IPS DF 6.9 (cell line): ENCODE measurements around the gene CREBBP.

Experiments
- DNase-seq: peaks from one replicate; pipeline ENCODE4 v3.0.0-alpha.2; 2013; ENCODE audit warnings: low read depth, low spot score
- H3K27ac ChIP-seq: one replicate; pipeline ENCODE4 v1.5.1; 2013; ENCODE audit warnings: low read length, control low read depth
- H3K27me3 ChIP-seq: 2 replicates; pipeline ENCODE4 v1.6.1; 2013; ENCODE audit warnings: mild to moderate bottlenecking, low read length; ENCODE audit not compliant: control insufficient read depth, insufficient read depth
- H3K36me3 ChIP-seq: 2 replicates; pipeline ENCODE4 v1.6.1; 2013; ENCODE audit warnings: low read length; ENCODE audit not compliant: control insufficient read depth, insufficient read depth
- H3K4me1 ChIP-seq: 2 replicates; pipeline ENCODE4 v1.6.1; 2013; ENCODE audit warnings: low read length; ENCODE audit not compliant: control insufficient read depth, insufficient read depth
- H3K4me3 ChIP-seq: 2 replicates; pipeline ENCODE4 v1.5.1; 2013; ENCODE audit warnings: mild to moderate bottlenecking, low read length
- H3K9me3 ChIP-seq: 2 replicates; pipeline ENCODE4 v1.6.1; 2013; ENCODE audit warnings: low read length, inconsistent platforms; ENCODE audit not compliant: control insufficient read depth, insufficient read depth
- WGBS: extraction: QIAGEN DNeasy Blood & Tissue Kit; methylation state at CpG from one replicate; pipeline ENCODE4 v1.1.7; 2013; ENCODE audit warnings: mixed read lengths, missing lambda C conversion rate; ENCODE audit not compliant: insufficient read length, insufficient coverage; 5-methylcytosine and 5-hydroxymethylcytosine counted together

Gene CREBBP

DNA sequence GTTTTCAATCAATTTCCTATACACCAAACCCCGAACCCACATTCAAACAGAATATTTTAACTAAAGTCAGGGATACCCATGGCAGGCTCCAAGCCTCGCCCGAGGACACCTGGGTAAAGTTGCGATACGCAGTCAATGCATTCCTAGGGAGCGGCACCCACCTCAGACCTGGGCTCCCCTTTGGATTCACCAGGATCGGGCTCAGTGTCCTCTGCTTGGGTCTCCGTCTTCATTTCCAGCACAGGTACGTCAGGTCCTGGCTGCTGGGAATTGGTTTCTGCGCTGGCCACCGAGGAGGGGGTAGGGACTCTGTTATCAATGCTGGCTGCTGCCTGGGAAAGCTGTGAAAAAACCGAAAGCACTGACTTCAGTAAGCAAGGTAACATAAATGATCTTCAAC lies 111.5 kb downstream of the CREBBP start:
- no peak overlapping the region for H3K4me3 ChIP-seq
- no peak for DNase-seq
- H3K36me3 ChIP-seq: peaks cover 16% of the 10 kb centered on the region
- no peaks in the 10 kb centered on the region for H3K27me3 ChIP-seq
- WGBS: 100% methylated on average over 1 of the region's 12 CpGs
- no peak overlapping the region for H3K27ac ChIP-seq
- H3K9me3 ChIP-seq: no peaks in the 10 kb centered on the region
- H3K4me1 ChIP-seq: no peaks in the 10 kb centered on the region

DNA sequence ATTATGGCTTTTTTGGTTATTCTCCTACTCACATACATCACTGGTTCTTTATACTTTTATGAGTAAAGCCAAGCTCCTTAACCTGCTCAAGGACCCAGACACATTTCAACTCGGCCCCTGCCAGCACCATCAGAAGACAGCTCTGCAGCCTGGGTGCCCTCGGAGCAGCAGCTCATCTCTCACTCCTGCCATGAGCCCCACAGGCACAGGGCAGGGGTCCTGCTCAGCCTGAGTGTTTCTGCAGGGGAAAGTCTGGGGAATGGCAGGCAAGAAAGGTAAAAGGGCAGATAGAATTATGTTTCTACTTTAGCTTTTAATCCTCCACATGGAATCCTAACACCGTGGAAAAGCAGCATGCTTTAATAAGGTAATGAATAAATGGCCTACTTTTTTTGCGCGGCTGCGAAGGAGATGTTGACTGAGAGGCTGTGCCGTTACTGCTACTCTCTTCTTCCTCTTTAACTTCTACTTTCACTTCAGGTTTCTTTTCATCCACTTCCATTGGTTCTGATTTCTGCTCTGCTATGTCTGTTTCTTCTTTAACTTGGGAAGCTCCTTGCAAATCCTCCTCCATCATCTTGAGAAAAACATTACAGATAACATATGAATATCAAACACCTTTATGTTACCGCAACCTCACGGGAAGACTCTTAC lies 113.1 kb downstream of the CREBBP start:
- no CpG with 5 or more reads among the region's 9 CpGs for WGBS
- Histone ChIP-seq H3K27me3 (no peaks in the 10 kb centered on the region), H3K9me3 (no peaks in the 10 kb centered on the region), H3K4me3 (no peak overlapping the region), H3K36me3 (peaks cover 16% of the 10 kb centered on the region), H3K27ac (no peak overlapping the region), H3K4me1 (no peaks in the 10 kb centered on the region)
- DNase-seq: no peak

DNA sequence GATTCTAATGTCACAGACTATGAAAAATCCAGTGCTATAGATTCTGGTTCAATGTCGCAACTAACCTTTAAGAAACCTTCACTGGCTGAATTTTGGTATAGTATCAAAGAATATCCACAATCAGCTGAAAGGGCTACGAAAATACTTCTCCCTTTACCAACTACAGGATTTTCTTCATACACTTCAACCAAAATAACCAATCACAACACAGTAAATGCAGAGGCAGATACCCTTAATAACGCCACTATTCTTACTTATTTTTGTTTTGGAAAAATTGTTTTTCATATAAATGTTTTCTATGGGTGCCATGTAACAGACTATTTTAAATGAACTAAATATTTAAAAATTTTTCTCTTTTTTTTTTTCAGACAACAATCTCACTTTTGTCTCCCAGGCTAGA lies 114.3 kb downstream of the CREBBP start:
- H3K4me1 ChIP-seq: no peaks in the 10 kb centered on the region
- no peaks in the 10 kb centered on the region for H3K9me3 ChIP-seq
- no peak for DNase-seq
- H3K36me3 ChIP-seq: peaks cover 16% of the 10 kb centered on the region
- H3K27me3 ChIP-seq: no peaks in the 10 kb centered on the region
- no peak overlapping the region for H3K27ac ChIP-seq
- no peak overlapping the region for H3K4me3 ChIP-seq
- 100% methylated on average over 1 of the region's 3 CpGs for WGBS

DNA sequence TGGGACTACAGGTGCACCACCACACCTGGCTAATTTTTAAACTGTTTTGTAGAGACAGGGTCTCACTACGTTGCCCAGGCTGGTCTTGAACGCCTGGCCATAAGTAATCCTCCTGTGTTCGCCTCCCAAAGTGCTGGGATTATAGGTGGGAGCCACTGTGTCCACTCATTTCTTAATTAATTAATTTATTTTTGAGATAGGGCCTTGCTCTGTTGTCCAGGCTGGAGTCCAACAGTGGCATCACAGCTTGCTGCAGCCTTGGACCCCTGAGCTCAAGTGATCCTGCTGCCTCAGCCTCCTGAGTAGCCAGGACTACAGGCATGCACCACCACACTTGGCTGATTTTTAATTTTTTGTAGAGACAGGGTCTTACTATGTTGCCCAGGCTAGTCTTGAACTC lies 116.1 kb downstream of the CREBBP start:
- Histone ChIP-seq H3K27ac (no peak overlapping the region), H3K27me3 (no peaks in the 10 kb centered on the region), H3K4me1 (no peaks in the 10 kb centered on the region), H3K4me3 (no peak overlapping the region), H3K9me3 (no peaks in the 10 kb centered on the region), H3K36me3 (peaks cover 10% of the 10 kb centered on the region; the same call in 1 of the 2 replicates)
- DNase-seq: no peak
- no CpG with 5 or more reads among the region's 3 CpGs for WGBS

DNA sequence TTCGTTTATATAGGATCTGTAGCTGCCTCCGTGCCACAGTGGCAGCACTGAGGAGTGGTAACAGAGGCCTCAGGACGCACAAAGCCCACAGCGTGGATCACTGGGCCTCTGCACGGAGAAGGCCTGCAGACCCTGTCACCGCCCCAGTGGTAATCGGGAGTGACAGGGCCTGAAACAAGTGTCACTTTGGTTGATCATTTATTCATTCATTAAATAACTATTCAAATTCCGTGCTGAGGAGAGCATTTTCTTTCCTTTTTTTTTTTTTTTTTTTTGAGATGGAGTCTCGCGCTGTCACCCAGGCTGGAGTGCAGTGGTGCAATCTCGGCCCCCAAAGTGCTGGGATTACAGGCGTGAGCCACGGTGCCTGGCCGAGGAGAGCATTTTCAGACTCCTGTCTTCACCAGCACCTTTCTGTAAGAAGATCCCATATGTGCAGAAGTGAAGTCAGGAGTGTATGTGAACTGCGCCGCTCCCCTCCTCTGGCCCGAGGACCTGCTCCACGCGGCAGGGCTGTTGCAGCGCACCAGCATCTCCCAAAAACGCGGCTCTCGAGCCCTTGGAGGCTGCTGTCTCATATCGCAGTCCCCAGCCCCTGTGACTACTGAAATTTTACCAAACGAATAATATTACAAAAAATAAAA lies 118.3 kb downstream of the CREBBP start:
- Histone ChIP-seq H3K27ac (no peak overlapping the region), H3K4me3 (no peak overlapping the region), H3K4me1 (no peaks in the 10 kb centered on the region), H3K9me3 (no peaks in the 10 kb centered on the region), H3K36me3 (peaks cover 10% of the 10 kb centered on the region; the same call in 1 of the 2 replicates), H3K27me3 (no peaks in the 10 kb centered on the region)
- WGBS: no CpG with 5 or more reads among the region's 25 CpGs
- no peak for DNase-seq

DNA sequence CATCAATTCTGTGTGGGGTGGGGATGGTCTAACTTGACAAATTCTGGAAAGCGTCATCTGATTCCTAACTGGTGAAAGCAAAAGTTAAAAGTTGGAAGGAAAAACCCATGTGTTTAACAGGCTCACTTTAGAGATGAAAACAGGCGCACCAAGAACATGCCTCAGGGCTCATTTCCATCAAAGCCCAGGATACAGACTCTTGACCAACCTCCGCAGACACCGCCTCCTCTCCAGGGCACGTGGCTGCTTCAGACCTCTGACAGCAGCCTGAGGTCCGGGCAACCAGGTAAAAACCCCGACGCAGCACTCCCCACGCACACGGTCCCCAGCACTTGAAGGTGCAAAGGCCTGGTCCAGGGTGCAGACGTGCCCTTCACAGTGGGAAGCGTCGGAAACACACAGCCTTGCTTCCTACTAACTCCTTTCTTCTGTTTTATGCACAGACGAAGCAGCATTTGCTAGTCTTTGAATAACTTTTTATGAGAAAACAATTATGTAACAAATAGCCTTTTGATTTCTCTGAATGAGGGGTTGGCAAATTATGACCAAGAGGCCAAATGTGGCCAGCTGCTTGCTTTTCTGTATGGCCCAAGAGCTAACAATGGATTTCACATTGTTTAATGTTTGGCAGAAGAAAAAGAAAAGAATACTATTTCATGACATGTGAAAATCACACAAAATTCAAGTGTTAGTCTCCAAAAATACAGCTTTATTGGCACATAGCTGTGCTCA lies 119.0 kb downstream of the CREBBP start:
- no CpG with 5 or more reads among the region's 14 CpGs for WGBS
- Histone ChIP-seq H3K9me3 (no peaks in the 10 kb centered on the region), H3K27me3 (no peaks in the 10 kb centered on the region), H3K27ac (no peak overlapping the region), H3K4me3 (no peak overlapping the region), H3K36me3 (peaks cover 5% of the 10 kb centered on the region; the same call in 1 of the 2 replicates), H3K4me1 (no peaks in the 10 kb centered on the region)
- DNase-seq: no peak

DNA sequence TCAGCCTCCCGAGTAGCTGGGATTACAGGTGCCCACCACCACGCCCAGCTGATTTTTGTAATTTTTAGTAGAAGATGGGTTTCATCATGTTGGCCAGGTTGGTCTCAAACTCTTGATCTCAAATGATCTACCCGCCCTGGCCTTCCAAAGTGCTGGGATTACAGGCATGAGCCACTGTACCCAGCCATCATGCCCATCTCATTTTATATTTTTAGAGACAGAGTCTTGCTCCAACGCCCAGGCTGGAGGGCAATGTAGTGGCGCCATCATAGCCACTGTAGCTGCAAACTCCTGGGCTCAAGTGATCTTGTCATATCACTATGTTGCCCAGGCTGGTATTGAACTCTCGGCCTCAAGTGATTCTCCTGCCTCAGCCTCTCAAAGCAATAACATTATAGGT lies 120.0 kb downstream of the CREBBP start:
- no CpG with 5 or more reads among the region's 6 CpGs for WGBS
- H3K4me3 ChIP-seq: no peak overlapping the region
- no peaks in the 10 kb centered on the region for H3K9me3 ChIP-seq
- peaks cover 7% of the 10 kb centered on the region; the same call in 1 of the 2 replicates for H3K36me3 ChIP-seq
- no peak for DNase-seq
- no peaks in the 10 kb centered on the region for H3K27me3 ChIP-seq
- no peak overlapping the region for H3K27ac ChIP-seq
- H3K4me1 ChIP-seq: no peaks in the 10 kb centered on the region

DNA sequence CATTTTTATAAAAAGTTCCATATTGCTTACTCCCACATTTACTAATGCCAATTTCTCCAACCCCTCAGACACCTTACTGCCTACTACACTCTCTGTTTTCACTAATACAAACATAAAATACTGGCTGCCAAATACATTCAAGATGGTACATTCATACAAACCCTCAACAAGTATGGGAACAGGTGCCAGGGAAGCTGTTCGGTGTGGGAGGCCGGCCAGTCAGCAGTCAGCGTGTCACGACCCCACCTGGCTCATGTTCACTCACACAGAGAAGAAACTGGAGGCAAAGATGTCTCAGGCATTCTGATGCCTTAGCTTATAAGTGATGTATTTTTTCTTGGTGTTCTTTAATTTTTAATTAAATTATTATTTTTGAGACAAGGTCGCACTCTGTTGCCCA lies 120.8 kb downstream of the CREBBP start:
- Histone ChIP-seq H3K4me1 (no peaks in the 10 kb centered on the region), H3K36me3 (peaks cover 5% of the 10 kb centered on the region; the same call in 1 of the 2 replicates), H3K27ac (no peak overlapping the region), H3K27me3 (no peaks in the 10 kb centered on the region), H3K4me3 (no peak overlapping the region), H3K9me3 (no peaks in the 10 kb centered on the region)
- no peak for DNase-seq
- no CpG with 5 or more reads among the region's 5 CpGs for WGBS

DNA sequence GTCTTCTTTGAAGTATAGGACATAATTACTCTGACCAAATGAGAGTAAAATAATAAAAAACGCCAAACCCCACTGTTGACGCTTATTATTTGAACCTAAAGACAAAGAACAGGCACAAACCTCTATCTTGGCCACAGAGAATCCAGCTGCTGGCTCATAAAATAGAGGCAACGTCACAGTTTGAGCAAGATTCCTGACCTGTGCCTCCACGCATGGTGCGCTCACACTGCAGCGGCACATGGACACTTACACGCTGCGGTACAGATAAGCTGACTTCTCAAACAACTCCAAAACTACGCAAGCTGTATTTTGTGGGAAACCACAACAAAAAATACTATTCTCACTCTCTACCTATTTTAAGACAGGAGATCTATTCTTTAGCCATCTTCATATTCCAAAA lies 124.4 kb downstream of the CREBBP start:
- Histone ChIP-seq H3K9me3 (no peaks in the 10 kb centered on the region), H3K4me1 (no peaks in the 10 kb centered on the region), H3K36me3 (peaks cover 5% of the 10 kb centered on the region; the same call in 1 of the 2 replicates), H3K27me3 (no peaks in the 10 kb centered on the region), H3K4me3 (no peak overlapping the region), H3K27ac (no peak overlapping the region)
- DNase-seq: no peak
- no CpG with 5 or more reads among the region's 9 CpGs for WGBS

DNA sequence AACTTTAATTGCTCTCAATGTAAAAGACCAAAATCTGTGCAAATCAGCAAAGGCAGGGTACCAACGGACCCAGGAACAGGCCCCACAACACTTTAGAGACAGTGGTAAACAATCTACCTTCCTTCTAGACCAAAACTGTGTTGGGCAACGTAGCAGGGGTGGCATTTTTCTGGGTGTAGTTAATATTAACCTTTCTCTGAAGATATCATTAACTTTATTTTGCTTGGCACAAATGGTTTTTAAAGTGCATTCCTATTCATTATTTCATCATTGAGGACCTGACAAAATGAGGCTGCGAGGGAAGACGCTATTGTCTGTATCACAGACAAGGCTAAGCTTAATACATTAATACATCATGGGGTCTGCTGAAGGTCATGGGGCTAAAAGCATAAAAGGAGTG lies 125.3 kb downstream of the CREBBP start:
- Histone ChIP-seq H3K27ac (no peak overlapping the region), H3K4me3 (no peak overlapping the region), H3K36me3 (peaks cover 5% of the 10 kb centered on the region; the same call in 1 of the 2 replicates), H3K27me3 (no peaks in the 10 kb centered on the region), H3K9me3 (no peaks in the 10 kb centered on the region), H3K4me1 (no peaks in the 10 kb centered on the region)
- DNase-seq: no peak
- WGBS: no CpG with 5 or more reads among the region's 4 CpGs
